Panc1 (cell line): ENCODE results near the gene CFAP20.

ENCODE experiments used
- CTCF ChIP-seq: fragments of 450-650 bp; IDR thresholded peaks from 2 replicates; pipeline ENCODE4 v1.5.1; 2017; ENCODE audit warnings: mild to moderate bottlenecking
- POLR2AphosphoS5 ChIP-seq: IDR thresholded peaks from 2 replicates; pipeline ENCODE4 v1.6.1; 2012; ENCODE audit warnings: mild to moderate bottlenecking, low read depth, low read length, moderate library complexity
- REST ChIP-seq, 2 experiments: IDR thresholded peaks; 2 replicates each; pipeline ENCODE4 v1.6.1; 2011 to 2012; ENCODE audit warnings: low read depth in 2 of 2, control low read depth in 1 of 2, low read length in 1 of 2, mild to moderate bottlenecking in 1 of 2, moderate library complexity in 1 of 2; ENCODE audit not compliant: insufficient read depth in 1 of 2
- SIN3A ChIP-seq: IDR thresholded peaks from 2 replicates; pipeline ENCODE4 v1.6.1; 2012; ENCODE audit warnings: low read depth, mild to moderate bottlenecking, low read length, moderate library complexity, borderline replicate concordance; ENCODE audit not compliant: insufficient read depth
- TCF7L2 ChIP-seq: IDR thresholded peaks from 2 replicates; pipeline ENCODE4 v1.6.1; 2011; ENCODE audit warnings: mild to moderate bottlenecking, low read depth, low read length, inconsistent platforms

- TF ChIP-seq CTCF (no peak), REST (IDR thresholded peaks at IDR 0.05; ENCODE audit: insufficient read depth in 1 of 2, low read depth in 2 of 2, low read length in 1 of 2) (no peak), POLR2AphosphoS5 (peak; percentile 52), TCF7L2 (peak; percentile 88), SIN3A (no peak)
These were observed at the start of gene CFAP20 for GRCh38 chr16:58129097-58129936.
